GM18867 (cell line): ENCODE measurements around the gene TANC1.
A peak's percentile ranks its signal among the peaks of the same experiment; 100 is the strongest.
"Not testable (repeated sequence)": the region's sequence is repeated elsewhere in the genome, so short reads cannot be mapped to it uniquely, and the experiment has no call there.

Experiments
- ATAC-seq: cut with Tn5 transposase; IDR thresholded peaks from one replicate; pipeline ENCODE4 v1.9.1; 2021; ENCODE audit warnings: mild to moderate bottlenecking, moderate library complexity; ENCODE audit not compliant: unreplicated experiment

Gene TANC1

GRCh38 chr2:159082119-159082518 is 113.7 kb downstream of the TANC1 start:
- ATAC-seq = no peak

GRCh38 chr2:159084384-159085370 is 116.2 kb downstream of the TANC1 start:
- no peak for ATAC-seq

- no peak for ATAC-seq
These were observed 117.9 kb downstream of the TANC1 start for GRCh38 chr2:159086342-159086741.

DNA sequence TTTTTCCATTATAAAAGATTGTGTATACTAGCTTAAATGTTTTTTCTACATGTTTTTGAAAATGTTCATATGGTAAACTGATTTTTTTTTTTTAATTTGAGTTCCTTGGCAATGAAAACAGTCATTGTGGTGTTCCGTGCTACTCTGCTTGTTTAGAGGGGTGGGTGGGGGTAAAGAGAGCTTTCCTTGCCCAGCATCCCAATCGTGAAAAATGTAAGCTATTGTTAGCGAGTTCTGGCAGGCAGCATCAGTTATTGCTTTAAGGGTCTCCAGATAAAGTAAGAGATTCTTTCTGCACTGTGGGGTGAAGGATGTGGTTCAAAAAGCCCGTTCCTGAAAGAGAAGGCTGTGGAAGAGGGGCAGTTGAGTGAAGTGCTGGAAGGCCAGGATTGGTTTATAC is 118.4 kb downstream of the TANC1 start:
- ATAC-seq = no peak

DNA sequence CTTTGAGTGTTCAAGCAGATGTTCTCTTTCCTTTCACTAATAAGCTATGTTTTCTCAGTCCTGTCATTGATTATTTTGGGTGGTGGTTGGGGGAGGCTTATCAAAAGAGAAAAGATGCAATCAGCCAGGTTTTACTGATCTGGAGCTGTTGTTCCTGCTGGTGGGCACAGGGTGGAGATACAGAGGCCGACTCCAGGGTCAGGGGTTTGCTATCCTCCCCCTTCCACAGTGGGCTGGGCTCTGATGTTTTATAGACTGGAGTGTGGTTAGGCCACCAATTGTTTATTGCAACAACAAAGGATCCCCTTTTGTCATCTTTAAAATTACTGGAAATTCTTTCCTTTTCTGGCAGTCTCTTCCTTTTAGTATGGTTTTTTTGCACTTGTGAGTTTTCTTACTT is 120.5 kb downstream of the TANC1 start:
- no peak for ATAC-seq

DNA sequence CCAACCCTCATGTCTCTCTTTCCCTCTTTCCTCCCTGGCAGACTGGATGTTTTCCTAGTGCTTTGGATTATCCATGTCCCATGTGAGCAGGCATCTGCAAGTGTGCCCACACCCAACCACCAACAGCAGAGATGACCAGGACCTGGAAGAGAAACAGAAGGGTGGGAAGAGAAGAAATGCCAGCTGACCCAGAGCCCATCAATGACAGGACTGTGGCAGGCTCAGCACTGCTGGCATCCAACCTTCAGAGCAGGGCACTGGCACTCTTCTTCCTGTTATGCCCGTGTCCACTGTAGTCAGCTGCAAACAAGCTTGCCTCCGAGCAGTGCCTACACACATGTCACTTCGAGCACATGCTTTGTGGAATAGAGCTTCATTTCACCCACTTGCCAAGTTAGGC is 121.1 kb downstream of the TANC1 start:
- ATAC-seq = no peak

DNA sequence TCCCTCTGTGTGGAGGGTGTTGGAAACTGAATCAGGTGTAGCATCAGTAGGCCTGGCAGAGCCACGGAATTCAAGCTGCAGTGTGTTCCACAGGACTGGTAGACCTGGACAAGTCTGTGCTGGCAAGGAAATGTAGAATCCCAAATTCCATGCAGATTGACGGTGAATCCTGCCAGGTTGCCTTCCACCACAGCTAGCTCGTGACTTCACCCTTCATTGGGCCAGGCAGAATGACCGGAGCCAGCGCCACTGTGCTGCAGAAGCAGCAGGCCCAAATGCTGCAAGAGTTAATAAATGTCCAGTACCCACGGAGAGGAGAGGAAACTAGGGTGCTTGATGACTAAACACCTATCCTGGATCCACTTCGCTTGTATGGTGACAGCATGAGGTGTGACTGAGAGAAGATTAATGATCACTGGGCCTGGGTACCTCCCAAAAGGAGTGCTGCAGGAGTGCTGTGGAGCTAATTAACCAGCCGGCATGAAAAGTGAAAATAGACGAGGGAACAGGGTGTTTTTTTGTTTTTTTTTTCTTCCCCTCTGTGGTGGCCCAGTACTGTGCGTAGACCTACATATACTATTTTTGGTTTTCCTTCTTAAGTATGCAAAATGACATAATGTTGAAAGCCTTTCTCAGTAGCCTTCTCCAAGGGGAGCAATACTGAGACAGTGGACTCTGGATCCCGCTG is 122.2 kb downstream of the TANC1 start:
- ATAC-seq = peak; percentile 74

GRCh38 chr2:159091381-159091780 is 122.9 kb downstream of the TANC1 start:
- ATAC-seq = no peak

DNA sequence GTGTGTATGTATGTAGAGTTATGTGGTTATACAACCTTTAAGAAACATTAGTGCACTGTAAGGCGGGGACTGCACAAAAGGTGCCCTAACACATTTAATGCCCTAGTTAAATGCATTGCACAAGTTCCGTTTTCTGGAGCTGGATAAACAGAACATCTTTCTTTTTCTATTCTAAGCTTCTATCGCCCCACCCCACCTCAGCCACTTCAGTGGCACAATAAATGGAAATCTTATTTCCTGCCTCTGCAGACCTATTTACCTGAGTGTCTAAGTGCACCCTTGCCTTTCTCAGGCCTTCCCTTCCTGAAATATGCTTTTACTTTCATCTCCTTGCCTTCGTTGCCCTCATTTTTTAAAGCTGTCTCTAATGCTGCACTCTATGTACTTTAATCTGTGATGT is 123.5 kb downstream of the TANC1 start:
- peak; percentile 74 for ATAC-seq

- ATAC-seq = no peak
These were observed 125.1 kb downstream of the TANC1 start for GRCh38 chr2:159093497-159093896.

GRCh38 chr2:159094173-159094737 is 125.8 kb downstream of the TANC1 start:
- ATAC-seq = no peak

GRCh38 chr2:159095813-159096212 is 127.4 kb downstream of the TANC1 start:
- no peak for ATAC-seq

DNA sequence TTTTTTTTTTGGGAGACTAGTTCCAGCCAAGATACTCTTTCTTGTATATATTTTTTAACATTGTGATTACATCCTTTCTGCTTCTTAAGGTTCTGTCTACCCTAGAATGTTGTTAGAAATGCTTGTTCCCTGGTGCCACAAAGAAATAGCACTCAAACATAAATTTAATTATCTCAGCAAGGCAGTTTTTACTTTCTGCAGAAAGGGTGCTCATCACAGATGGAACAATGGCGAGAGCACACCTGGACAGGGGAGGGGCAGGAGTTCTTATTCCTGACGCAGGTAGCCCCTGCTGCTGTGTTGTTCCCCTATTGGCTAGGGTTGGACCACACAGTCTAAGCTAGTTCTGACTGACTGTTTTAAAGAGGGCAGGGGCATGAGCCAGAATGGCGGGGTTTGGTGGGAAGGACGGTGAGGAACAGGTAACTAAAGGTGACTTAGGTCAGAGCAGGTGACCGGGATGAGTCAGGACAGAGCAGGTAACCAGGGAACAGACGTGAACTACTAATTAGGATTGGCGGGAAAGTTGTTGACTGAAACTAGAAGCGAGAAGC is 127.9 kb downstream of the TANC1 start:
- not testable (repeated sequence) for ATAC-seq

GRCh38 chr2:159096901-159097300 is 128.5 kb downstream of the TANC1 start:
- ATAC-seq = no peak

GRCh38 chr2:159098361-159098760 is 129.9 kb downstream of the TANC1 start:
- no peak for ATAC-seq

GRCh38 chr2:159098921-159099411 is 130.5 kb downstream of the TANC1 start:
- ATAC-seq = no peak

- no peak for ATAC-seq
These were observed 133.5 kb downstream of the TANC1 start for GRCh38 chr2:159101755-159102489.

DNA sequence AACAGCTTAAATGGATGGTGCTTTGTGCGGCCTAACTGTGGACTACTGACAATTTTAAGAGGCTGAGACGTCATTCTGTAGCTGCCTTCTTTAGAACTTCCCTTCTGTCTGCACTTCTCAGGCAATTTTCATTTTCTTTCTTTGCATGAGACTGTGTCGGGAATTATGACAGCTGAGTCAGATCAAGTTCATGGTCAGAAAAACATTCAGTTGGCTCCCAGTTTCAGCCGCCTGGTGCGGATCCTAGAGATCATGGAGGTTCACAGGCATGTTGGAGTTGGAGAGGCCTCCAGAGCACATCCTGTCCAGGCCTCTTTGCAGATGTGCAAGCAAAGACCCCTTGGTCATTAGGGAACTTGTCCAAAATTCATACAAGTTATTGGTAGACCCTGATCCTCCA is 135.0 kb downstream of the TANC1 start:
- no peak for ATAC-seq

GRCh38 chr2:159106109-159106508 is 137.7 kb downstream of the TANC1 start:
- no peak for ATAC-seq

DNA sequence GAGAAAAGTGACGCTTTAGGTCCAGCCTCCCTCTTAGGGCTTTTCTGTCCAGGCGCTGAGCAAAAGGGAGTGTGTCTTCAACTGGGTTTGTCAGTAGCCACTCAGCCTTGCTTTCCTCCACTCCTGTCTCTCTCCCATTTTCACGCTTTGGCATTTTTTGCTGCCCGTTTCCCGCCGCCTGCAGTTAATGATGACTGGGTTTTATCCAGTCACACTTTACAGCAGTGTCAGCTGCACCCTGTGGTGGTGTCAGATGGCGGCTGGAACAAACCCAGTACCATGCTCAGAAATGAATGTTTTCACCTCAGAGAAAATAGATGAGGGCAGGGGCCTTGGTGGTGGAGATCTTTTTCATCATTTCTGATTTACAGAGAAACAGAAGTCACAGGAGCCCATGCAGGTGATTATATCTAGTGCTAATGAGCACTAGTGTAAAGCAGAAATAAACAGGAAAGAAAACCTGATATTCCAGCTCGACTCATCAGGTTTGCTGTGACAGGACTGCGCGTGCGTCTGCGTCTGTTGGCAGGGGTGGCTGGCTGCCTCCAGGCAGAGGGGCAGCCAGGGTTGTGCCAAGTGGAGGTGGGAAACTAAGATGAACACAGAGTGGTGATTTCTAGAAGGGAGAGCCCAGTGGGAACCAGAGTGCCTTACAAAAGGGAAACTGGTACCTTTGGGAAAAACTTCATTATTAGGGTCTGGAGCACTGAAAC is 139.9 kb downstream of the TANC1 start:
- no peak for ATAC-seq
